NCI-H1092 treated with DMSO at 0.1 percent for 48 hours (cell line): ENCODE data around the gene RTP5.
"Not testable (repeated sequence)": the region's sequence is repeated elsewhere in the genome, so short reads cannot be mapped to it uniquely, and the experiment has no call there.

Experiments
- DNase-seq: peaks from one replicate; lab custom pipeline; 2025; lab: John Stamatoyannopoulos, UW

RTP5 gene

GRCh38 chr2:241870611-241871537 lies 1.3 kb downstream of the RTP5 start:
- DNase-seq: no peak

GRCh38 chr2:241871538-241872312 lies 2.2 kb downstream of the RTP5 start:
- DNase-seq: no peak

DNA sequence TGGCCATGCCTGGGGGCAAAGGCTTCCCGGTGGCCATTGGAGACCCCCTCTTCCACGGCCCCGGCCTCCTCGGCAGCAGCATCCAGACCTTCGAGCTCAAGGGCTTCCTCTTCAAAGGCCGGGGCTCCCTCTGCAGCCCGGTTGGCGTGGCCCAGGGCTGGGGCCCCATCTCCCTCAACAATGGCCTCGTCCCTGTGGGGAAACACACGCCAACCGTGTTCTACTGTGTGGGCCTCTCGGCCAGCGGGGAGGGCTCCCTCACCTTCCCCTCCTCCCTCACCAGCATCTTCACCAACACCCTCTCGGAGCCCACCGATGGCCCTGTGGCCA lies 2.7 kb downstream of the RTP5 start:
- no peak for DNase-seq

DNA sequence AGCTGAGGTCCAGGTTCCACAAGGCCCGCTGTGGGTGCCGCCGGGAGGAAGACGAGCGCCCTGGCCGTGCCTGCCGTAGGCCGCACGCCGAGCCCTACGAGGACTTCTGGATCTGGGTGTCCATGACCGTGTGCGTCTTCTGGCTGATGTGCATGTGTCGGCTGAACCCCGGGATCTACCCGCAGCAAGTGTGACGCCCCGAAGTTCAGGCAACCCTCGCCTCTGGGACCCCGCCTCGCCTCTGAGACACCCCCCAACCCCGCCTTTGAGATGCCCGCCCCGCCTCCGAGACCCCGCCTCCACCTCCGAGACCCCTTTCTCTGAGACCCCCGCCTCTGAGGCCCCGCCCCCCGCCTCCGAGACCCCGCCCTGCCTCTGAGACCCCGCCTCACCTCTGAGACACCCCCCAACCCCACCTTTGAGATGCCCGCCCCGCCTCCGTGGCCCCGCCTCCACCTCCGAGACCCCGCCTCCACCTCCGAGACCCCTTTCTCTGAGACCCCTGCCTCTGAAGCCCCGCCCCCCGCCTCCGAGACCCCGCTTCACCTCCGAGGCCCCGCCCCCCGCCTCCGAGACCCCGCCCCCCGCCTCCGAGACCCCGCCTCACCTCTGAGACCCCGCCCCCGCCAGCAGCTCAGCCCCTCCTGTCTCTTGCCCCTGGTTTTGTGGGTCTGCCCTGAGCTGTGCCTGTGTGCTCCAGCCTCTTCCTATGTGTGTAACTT lies 3.7 kb downstream of the RTP5 start:
- no peak for DNase-seq

DNA sequence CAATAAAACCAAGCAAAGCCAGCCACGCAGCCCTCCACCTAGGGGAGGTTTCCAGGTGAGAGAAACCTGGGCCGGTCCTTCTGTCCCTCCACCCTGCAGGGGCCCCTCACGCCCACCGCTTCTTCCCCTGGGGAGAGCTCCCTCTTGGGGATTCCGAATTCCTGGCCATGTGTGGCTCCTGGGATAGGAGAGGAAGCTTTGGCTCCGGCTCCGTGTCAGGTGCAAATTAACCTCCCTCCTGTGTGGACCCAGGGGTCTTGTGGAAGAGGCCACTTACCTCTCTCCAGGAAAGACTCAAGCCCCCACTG lies 4.2 kb downstream of the RTP5 start:
- DNase-seq: no peak

GRCh38 chr2:241874277-241874925 lies 4.9 kb downstream of the RTP5 start:
- DNase-seq: no peak

DNA sequence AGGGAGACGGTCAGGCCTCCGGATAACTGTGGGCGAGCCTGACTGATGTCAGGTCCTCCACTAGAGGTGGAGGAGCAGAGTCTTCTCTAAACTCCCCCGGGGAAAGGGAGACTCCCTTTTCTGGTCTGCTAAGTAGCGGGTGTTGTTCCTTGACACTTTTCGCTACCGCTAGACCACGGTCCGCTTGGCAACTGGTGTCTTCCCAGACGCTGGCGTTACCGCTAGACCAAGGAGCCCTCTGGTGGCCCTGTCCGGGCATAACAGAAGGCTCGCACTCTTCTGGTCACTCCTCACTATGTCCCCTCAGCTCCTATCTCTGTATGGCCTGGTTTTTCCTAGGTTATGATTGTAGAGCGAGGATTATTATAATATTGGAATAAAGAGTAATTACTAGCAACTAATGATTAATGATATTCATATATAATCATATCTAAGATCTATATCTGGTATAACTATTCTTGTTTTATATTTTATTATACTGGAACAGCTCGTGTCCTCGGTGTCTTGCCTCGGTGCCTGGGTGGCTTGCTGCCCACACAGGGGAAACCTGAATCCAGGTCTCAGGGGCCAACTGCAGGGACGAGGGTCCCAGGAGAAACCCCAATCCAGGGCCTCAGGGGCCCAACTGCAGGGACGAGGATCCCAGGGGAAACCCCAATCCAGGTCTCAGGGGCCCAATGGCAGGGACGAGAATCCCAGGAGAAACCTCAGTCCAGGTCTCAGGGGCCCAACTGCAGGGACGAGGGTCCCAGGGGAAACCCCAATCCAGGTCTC lies 6.4 kb downstream of the RTP5 start:
- DNase-seq: not testable (repeated sequence)

- no peak for DNase-seq
Measured at GRCh38 chr2:241876528-241877196, 7.1 kb downstream of the RTP5 start.

GRCh38 chr2:241877197-241877685 lies 7.7 kb downstream of the RTP5 start:
- no peak for DNase-seq

- DNase-seq: peak; percentile 48
Measured at GRCh38 chr2:241877989-241878970, 8.8 kb downstream of the RTP5 start.

DNA sequence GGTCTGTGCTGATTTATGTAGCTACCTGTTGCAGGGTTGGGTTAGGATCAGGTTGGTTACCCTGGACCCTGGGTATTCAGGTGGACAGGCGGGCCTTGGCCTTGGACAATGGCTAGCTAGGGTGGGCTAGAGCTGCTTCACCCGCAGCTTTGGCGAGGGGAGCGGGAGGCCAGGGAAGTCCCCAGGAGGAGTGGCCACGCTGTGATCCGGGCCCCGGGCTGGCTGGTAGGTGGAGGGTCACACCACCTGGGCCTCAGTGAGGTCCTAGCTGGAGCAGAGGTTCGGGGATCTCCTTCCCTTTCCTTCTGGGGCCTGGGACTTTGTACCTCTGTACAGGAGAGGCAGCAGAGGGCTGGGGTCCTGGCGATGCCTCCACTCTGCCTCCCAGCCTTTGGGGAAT lies 9.8 kb downstream of the RTP5 start:
- no peak for DNase-seq

GRCh38 chr2:241880311-241881073 lies 11.0 kb downstream of the RTP5 start:
- DNase-seq: no peak

- DNase-seq: peak; percentile 63
Measured at GRCh38 chr2:241882091-241882625, 12.6 kb downstream of the RTP5 start.

DNA sequence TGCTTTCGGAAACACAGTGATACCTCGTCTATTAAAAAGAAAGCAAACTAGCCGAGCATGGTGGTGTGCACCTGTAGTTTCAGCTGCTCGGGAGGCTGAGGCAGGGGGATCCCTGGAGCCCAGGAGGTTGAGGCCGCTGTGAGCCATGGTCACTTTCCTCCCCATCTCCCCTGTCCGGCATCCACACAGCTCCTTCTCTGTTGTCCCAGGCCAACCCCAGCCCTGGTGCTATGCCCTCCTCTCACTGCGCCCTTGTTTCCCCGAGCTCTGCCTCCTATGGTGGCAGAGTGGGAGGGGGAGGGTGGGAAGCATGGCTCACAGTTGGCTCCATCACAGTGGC lies 15.4 kb downstream of the RTP5 start:
- no peak for DNase-seq

- DNase-seq: peak; percentile 74
Measured at GRCh38 chr2:241885291-241885945, 15.9 kb downstream of the RTP5 start.

GRCh38 chr2:241885946-241886643 lies 16.6 kb downstream of the RTP5 start:
- peak; percentile 74 for DNase-seq

DNA sequence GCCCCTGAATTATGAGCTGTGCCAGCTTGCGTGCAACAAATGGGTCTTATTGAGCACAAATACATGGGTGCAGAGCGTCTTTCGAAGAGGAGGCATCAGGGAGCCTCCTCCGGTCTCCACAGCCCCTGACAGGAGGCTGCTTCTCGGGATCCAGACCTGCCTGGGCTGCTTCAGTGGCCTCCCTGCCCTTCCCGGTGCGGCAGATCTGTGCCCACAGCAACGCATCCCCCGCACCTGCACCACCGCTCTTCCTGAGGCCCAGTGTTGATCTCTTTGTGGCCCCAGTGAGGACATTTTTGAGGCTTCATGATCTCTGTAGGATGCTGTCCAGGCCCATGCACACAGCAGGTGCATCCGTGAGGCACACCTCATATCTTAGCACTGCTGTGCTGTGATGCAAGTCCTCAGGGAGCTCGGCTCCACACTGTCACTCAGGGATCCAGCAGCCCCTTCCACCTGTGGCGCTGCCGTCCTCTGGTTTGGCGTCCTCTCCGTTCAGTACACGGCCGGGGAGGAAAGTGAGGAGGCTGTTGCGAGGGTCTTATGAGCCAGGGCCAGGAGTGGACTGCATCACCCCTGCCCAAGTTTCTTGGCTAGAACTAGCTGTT lies 17.4 kb downstream of the RTP5 start:
- DNase-seq: no peak
